OCI-LY1 (cell line): ENCODE data around the gene UBR4.

Experiments used
- H2AFZ ChIP-seq: fragments of 200-600 bp; sonication (generic), shearing (Covaris generic); 2 replicates; pipeline ENCODE4 v1.6.0; 2014; ENCODE audit warnings: antibody characterized with exemption, mild to moderate bottlenecking, low read length
- H3F3A ChIP-seq: fragments of 200-600 bp; sonication (generic), shearing (Covaris generic); 2 replicates; pipeline ENCODE4 v1.6.0; 2014; ENCODE audit warnings: mild to moderate bottlenecking, antibody characterized with exemption, low read length, moderate library complexity; ENCODE audit not compliant: insufficient read depth
- H3K27ac ChIP-seq: fragments of 200-600 bp; sonication (generic); 2 replicates; pipeline ENCODE4 v1.5.1; 2014; ENCODE audit warnings: low read length, mixed run types, mild to moderate bottlenecking, low read depth; ENCODE audit not compliant: poor library complexity, severe bottlenecking
- H3K27me3 ChIP-seq: fragments of 200-600 bp; sonication (generic); 2 replicates; pipeline ENCODE4 v1.6.0; 2014; ENCODE audit warnings: antibody characterized with exemption, mild to moderate bottlenecking, low read length, moderate library complexity; ENCODE audit not compliant: insufficient read depth
- H3K36me3 ChIP-seq: fragments of 200-600 bp; sonication (generic); 2 replicates; pipeline ENCODE4 v1.6.1; 2014; ENCODE audit warnings: mild to moderate bottlenecking, antibody characterized with exemption, low read length, moderate library complexity, mixed read lengths; ENCODE audit not compliant: insufficient read depth
- H3K4me1 ChIP-seq: fragments of 200-600 bp; sonication (generic); 2 replicates; pipeline ENCODE4 v1.5.1; 2014; ENCODE audit warnings: mild to moderate bottlenecking, low read length, moderate library complexity; ENCODE audit not compliant: insufficient read depth, severe bottlenecking
- H3K4me2 ChIP-seq: fragments of 200-600 bp; sonication (generic), shearing (Covaris generic); 2 replicates; pipeline ENCODE4 v1.6.1; 2014; ENCODE audit warnings: low read length
- H3K4me3 ChIP-seq: fragments of 200-600 bp; sonication (generic); 2 replicates; pipeline ENCODE4 v1.5.1; 2014; ENCODE audit warnings: low read length, low read depth, mild to moderate bottlenecking, mixed read lengths; ENCODE audit not compliant: poor library complexity, severe bottlenecking
- H3K79me2 ChIP-seq: fragments of 200-600 bp; shearing (Covaris generic); 2 replicates; pipeline ENCODE4 v1.6.1; 2016; ENCODE audit warnings: mixed run types, low read length, mixed read lengths; ENCODE audit not compliant: insufficient read depth
- H3K9ac ChIP-seq: fragments of 200-600 bp; sonication (generic), shearing (Covaris generic); 2 replicates; pipeline ENCODE4 v1.6.1; 2014; ENCODE audit warnings: mild to moderate bottlenecking, low read length, mixed read lengths
- H3K9me2 ChIP-seq: fragments of 200-600 bp; sonication (generic), shearing (Covaris generic); 2 replicates; pipeline ENCODE4 v1.6.1; 2014; ENCODE audit warnings: low read depth, mild to moderate bottlenecking, low read length, mixed read lengths
- H3K9me3 ChIP-seq: fragments of 200-600 bp; shearing (Covaris generic); 2 replicates; pipeline ENCODE4 v1.6.1; 2014; ENCODE audit warnings: low read length, mixed read lengths
- H4K20me1 ChIP-seq: fragments of 200-600 bp; sonication (generic), shearing (Covaris generic); 2 replicates; pipeline ENCODE4 v1.6.0; 2016; ENCODE audit warnings: mild to moderate bottlenecking, low read length; ENCODE audit not compliant: insufficient read depth
- EZH2 ChIP-seq: fragments of 200-600 bp; sonication (generic), shearing (Covaris generic); IDR thresholded peaks from 2 replicates; pipeline ENCODE4 v1.8.0; 2017; ENCODE audit warnings: borderline replicate concordance, mixed run types, mild to moderate bottlenecking, antibody characterized with exemption, low read length, moderate library complexity, mixed read lengths
- TF ChIP-seq, protein P1 (sequence below): fragments of 200-600 bp; sonication (generic), shearing (Covaris generic); IDR thresholded peaks from 2 replicates; pipeline ENCODE4 v1.5.1; 2017; ENCODE audit warnings: mild to moderate bottlenecking, antibody characterized with exemption, low read length, moderate library complexity, mixed read lengths

The UBR4 gene

GRCh38 chr1:19074361-19074901 is 135.6 kb downstream of the UBR4 start:
- Histone ChIP-seq H3K4me1 (no peaks in the 10 kb centered on the region), H3K27me3 (0 out of 2 replicates have a peak, but pooled peaks cover 3% of the 10 kb centered on the region), H2AFZ (no peak overlapping the region), H3K4me2 (no peak overlapping the region), H3K79me2 (no peaks in the 10 kb centered on the region), H4K20me1 (no peaks in the 10 kb centered on the region), H3F3A (no peaks in the 10 kb centered on the region), H3K9me2 (no peaks in the 10 kb centered on the region), H3K9me3 (no peaks in the 10 kb centered on the region), H3K4me3 (no peak overlapping the region), H3K27ac (no peak overlapping the region), H3K9ac (no peak overlapping the region), H3K36me3 (peaks cover 69% of the 10 kb centered on the region)
- no peak for TF ChIP-seq EZH2
- TF ChIP-seq, protein P1, sequence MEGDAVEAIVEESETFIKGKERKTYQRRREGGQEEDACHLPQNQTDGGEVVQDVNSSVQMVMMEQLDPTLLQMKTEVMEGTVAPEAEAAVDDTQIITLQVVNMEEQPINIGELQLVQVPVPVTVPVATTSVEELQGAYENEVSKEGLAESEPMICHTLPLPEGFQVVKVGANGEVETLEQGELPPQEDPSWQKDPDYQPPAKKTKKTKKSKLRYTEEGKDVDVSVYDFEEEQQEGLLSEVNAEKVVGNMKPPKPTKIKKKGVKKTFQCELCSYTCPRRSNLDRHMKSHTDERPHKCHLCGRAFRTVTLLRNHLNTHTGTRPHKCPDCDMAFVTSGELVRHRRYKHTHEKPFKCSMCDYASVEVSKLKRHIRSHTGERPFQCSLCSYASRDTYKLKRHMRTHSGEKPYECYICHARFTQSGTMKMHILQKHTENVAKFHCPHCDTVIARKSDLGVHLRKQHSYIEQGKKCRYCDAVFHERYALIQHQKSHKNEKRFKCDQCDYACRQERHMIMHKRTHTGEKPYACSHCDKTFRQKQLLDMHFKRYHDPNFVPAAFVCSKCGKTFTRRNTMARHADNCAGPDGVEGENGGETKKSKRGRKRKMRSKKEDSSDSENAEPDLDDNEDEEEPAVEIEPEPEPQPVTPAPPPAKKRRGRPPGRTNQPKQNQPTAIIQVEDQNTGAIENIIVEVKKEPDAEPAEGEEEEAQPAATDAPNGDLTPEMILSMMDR, result no peak

- Histone ChIP-seq H3K4me2 (no peak overlapping the region), H4K20me1 (no peaks in the 10 kb centered on the region)
- TF ChIP-seq EZH2, result no peak
- TF ChIP-seq, protein P1, result no peak
Measured at GRCh38 chr1:19073311-19074186, 136.5 kb downstream of the UBR4 start.

GRCh38 chr1:19072285-19072981 is 137.6 kb downstream of the UBR4 start:
- no peak overlapping the region for H3K4me2 ChIP-seq
- TF ChIP-seq, protein P1, result no peak
- TF ChIP-seq EZH2, result no peak
- no peaks in the 10 kb centered on the region for H3K79me2 ChIP-seq
- H2AFZ ChIP-seq, result no peak overlapping the region
- H3K36me3 ChIP-seq, result peaks cover 50% of the 10 kb centered on the region
- H3K27me3 ChIP-seq, result 0 out of 2 replicates have a peak, but pooled peaks cover 3% of the 10 kb centered on the region
- no peaks in the 10 kb centered on the region for H3K9me3 ChIP-seq
- no peaks in the 10 kb centered on the region for H4K20me1 ChIP-seq
- H3K9ac ChIP-seq, result no peak overlapping the region
- H3K4me1 ChIP-seq, result no peaks in the 10 kb centered on the region
- no peak overlapping the region for H3K27ac ChIP-seq
- no peaks in the 10 kb centered on the region for H3K9me2 ChIP-seq
- H3K4me3 ChIP-seq, result no peak overlapping the region
- no peaks in the 10 kb centered on the region for H3F3A ChIP-seq

More at GRCh38 chr1:19073311-19074186, 136.5 kb downstream of the UBR4 start:
- H3K9ac ChIP-seq, result no peak overlapping the region
- H3K9me3 ChIP-seq, result no peaks in the 10 kb centered on the region
- H3K4me1 ChIP-seq, result no peaks in the 10 kb centered on the region
- H2AFZ ChIP-seq, result no peak overlapping the region
- no peak overlapping the region for H3K27ac ChIP-seq
- H3K79me2 ChIP-seq, result no peaks in the 10 kb centered on the region
- H3F3A ChIP-seq, result no peaks in the 10 kb centered on the region
- H3K36me3 ChIP-seq, result peaks cover 61% of the 10 kb centered on the region
- no peak overlapping the region for H3K4me3 ChIP-seq
- no peaks in the 10 kb centered on the region for H3K9me2 ChIP-seq
- 0 out of 2 replicates have a peak, but pooled peaks cover 3% of the 10 kb centered on the region for H3K27me3 ChIP-seq
